Gastrocnemius medialis (tissue), 4 donors: ENCODE results near the gene LRG1.

Experiments used
- CTCF ChIP-seq, 5 experiments: fragments of 450-650 bp in 3 of 5; fragments of 200-600 bp in 2 of 5; sonication (generic) in 2 of 5; IDR thresholded peaks in 4 of 5; conservative IDR thresholded peaks in 1 of 5; 1 replicate in 4 of 5; 2 replicates in 1 of 5; pipeline ENCODE4 v1.5.1; 2016 to 2019; ENCODE audit warnings: antibody characterized with exemption in 5 of 5, mild to moderate bottlenecking in 3 of 5, moderate library complexity in 3 of 5
- POLR2A ChIP-seq, 2 donors: fragments of 450-650 bp; IDR thresholded peaks; one replicate each; pipeline ENCODE4 v1.6.1; 2017; ENCODE audit warnings: antibody characterized with exemption in 2 of 2, mild to moderate bottlenecking in 2 of 2, moderate library complexity in 2 of 2

DNA sequence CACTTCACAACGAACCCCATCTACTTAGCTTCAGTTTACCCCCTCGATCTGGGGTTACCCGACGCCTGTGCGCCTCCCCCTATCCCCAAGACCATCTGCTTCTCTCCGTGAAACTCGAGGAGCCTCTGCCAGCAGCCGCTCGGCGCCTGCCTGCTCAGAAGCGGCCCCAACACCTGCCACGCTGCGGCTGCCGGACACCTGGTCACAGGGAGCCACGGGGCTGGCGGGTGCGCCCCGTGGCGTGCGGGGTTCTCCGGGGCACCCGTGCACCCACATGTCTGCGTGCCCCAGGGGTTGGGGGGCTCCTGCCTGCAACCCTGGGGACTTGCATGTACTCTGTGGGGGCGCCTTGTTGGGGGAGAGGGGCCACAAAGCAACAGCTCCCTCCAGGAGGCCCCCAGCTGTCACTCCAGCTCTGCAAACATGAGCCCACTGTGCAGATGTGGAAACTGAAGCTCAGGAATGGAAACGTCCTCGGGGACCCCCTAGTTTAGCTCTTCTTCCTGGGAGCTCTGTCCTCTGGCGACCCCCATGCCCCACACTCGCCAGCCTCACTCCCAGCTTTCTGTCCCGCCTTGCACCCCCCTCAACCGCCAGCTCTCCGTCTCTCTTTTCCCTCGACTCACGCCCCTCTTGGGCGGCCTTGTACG is 26.7 kb upstream of the LRG1 start:
- TF ChIP-seq POLR2A (IDR thresholded peaks at IDR 0.05) (no peak), CTCF (IDR thresholded peaks at IDR 0.05 in 4 of 5, conservative IDR thresholded peaks at IDR 0.05 in 1 of 5) (no peak)
